Brain pericyte (primary cell): ENCODE results near the gene PTPN20.

Experiments
- DNase-seq: peaks from one replicate; pipeline ENCODE4 v3.0.0-alpha.2; 2012; ENCODE audit warnings: low read depth, low spot score

Gene PTPN20

GRCh38 chr10:47021850-47022249 is 110.6 kb downstream of the PTPN20 start:
- no peak for DNase-seq

- DNase-seq = no peak
These were observed 111.3 kb downstream of the PTPN20 start for GRCh38 chr10:47022311-47023131.

- DNase-seq = no peak
These were observed 112.2 kb downstream of the PTPN20 start for GRCh38 chr10:47023237-47024045.

GRCh38 chr10:47024046-47024322 is 112.8 kb downstream of the PTPN20 start:
- DNase-seq = no peak

- DNase-seq = no peak
These were observed 113.4 kb downstream of the PTPN20 start for GRCh38 chr10:47024399-47025252.

- DNase-seq = no peak
These were observed 114.0 kb downstream of the PTPN20 start for GRCh38 chr10:47025253-47025539.

GRCh38 chr10:47025540-47026300 is 114.5 kb downstream of the PTPN20 start:
- no peak for DNase-seq

- DNase-seq = no peak
These were observed 115.3 kb downstream of the PTPN20 start for GRCh38 chr10:47026301-47027107.

- no peak for DNase-seq
These were observed 116.0 kb downstream of the PTPN20 start for GRCh38 chr10:47027108-47027783.

GRCh38 chr10:47027784-47028260 is 116.6 kb downstream of the PTPN20 start:
- no peak for DNase-seq

GRCh38 chr10:47028466-47028865 is 117.2 kb downstream of the PTPN20 start:
- no peak for DNase-seq

GRCh38 chr10:47029181-47030009 is 118.2 kb downstream of the PTPN20 start:
- DNase-seq = no peak

- DNase-seq = no peak
These were observed 119.0 kb downstream of the PTPN20 start for GRCh38 chr10:47030191-47030703.

- no peak for DNase-seq
These were observed 120.1 kb downstream of the PTPN20 start for GRCh38 chr10:47031211-47031900.

- DNase-seq = no peak
These were observed 120.8 kb downstream of the PTPN20 start for GRCh38 chr10:47031901-47032465.

GRCh38 chr10:47033081-47033480 is 121.9 kb downstream of the PTPN20 start:
- no peak for DNase-seq

GRCh38 chr10:47033541-47034270 is 122.5 kb downstream of the PTPN20 start:
- DNase-seq = no peak
